Stimulated activated CD4-positive, alpha-beta T cell treated with anti-CD3 and anti-CD28 coated beads, Interleukin-1b, Interleukin-23, amount 100 ng/mL, for 1 hour (primary cell): ENCODE measurements around the gene RNF151.
A peak's percentile ranks its signal among the peaks of the same experiment; 100 is the strongest.
"Not testable (repeated sequence)": the region's sequence is repeated elsewhere in the genome, so short reads cannot be mapped to it uniquely, and the experiment has no call there.

Experiments used
- DNase-seq, 2 donors: peaks; one replicate each; pipeline ENCODE4 v3.0.0-alpha.2; 2020; ENCODE audit warnings: low read depth in 2 of 2

The RNF151 gene

DNA sequence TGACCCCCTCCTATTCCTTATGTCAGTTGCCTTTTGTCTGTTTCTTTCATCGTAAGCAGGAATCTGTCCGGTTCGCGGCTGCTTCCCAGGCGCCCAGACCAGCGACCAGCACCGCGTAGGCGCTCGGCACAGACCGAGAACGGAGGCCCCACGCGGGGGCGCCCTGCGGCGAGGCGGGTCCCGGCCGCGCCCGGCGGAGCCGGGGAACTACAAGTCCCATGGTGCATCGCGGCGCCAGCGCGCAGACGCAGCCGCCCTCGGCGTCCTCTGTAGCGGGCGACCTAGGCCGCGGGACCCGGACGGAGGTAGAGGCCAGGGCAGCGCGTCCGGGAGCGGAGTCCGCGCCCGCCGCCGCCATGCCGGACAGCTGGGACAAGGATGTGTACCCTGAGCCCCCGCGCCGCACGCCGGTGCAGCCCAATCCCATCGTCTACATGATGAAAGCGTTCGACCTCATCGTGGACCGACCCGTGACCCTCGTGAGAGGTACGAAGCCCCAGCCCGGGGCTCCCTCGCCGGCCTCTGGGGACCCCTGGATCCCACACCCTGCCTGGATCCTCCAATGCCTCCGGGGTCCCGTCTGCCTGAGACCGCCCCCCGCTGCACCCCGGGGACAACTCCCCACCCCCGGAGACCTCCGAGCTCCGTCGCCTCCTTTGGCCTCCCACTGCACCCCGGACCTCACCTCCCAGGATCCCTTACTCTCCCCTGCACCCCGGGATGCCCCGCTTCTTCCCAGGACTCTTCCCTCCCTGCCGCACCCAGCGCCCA lies 7.2 kb upstream of the RNF151 start, which contains the start of gene NDUFB10:
Gene NDUFB10 (plus strand): TSS at position 270 of the 771 bp plus-strand sequence. CDS start 87 bp downstream, at position 357.
- DNase-seq, result peak; percentile 73 to 89

DNA sequence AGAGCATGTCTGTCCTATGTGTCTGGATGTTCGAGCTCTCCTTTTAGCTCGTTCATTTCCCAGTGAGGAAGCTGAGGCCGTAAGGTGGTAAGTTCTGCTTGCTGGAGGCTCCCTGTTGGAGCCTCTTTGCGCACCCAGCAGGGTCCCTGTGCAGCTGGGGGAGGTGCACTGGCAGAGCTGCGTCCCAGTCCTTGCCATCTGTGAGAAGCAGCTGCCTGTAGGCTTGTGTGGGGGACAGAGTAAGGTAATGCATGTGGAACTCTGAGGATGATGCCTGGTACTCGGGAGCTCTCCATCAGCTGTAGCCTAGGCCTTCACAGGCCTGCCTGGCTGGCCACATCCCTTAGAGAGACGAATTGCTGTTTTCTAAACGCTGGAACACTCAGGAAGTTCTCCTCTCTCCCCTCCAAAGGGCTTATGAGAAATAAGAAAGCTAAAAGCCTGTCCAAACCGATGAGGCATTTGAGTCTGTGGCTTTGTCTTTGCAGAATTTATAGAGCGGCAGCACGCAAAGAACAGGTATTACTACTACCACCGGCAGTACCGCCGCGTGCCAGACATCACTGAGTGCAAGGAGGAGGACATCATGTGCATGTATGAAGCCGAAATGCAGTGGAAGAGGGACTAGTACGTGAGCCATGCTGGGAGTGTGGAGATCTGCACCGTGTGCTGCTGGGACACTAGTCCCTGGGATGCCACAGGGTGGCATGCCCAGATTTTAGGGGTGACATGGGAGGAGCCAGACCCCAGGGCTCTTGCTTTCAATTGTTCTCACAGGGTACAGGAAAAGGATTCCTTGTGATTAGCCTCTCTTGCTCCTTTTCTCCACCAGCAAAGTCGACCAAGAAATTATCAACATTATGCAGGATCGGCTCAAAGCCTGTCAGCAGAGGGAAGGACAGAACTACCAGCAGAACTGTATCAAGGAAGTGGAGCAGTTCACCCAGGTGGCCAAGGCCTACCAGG lies 5.7 kb upstream of the RNF151 start:
- DNase-seq, result no peak

DNA sequence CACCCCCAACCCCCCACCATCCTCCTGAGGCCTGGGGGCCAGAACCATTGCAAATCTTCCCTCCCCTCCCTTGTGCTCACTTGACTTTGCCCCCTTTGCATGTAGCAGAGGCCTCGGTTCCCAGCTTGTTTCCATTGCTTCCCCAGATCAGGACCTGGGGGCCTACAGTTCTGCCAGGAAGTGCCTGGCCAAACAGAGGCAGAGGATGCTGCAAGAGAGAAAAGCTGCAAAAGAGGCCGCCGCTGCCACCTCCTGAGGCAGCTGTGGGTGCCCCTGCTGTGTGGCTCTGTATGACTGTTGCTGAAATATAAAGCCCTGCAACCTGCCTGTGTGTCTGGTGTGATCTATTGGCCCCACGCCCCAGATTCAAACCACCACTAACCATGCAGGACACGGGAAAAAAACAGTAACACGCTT lies 5.0 kb upstream of the RNF151 start:
- DNase-seq, result no peak

DNA sequence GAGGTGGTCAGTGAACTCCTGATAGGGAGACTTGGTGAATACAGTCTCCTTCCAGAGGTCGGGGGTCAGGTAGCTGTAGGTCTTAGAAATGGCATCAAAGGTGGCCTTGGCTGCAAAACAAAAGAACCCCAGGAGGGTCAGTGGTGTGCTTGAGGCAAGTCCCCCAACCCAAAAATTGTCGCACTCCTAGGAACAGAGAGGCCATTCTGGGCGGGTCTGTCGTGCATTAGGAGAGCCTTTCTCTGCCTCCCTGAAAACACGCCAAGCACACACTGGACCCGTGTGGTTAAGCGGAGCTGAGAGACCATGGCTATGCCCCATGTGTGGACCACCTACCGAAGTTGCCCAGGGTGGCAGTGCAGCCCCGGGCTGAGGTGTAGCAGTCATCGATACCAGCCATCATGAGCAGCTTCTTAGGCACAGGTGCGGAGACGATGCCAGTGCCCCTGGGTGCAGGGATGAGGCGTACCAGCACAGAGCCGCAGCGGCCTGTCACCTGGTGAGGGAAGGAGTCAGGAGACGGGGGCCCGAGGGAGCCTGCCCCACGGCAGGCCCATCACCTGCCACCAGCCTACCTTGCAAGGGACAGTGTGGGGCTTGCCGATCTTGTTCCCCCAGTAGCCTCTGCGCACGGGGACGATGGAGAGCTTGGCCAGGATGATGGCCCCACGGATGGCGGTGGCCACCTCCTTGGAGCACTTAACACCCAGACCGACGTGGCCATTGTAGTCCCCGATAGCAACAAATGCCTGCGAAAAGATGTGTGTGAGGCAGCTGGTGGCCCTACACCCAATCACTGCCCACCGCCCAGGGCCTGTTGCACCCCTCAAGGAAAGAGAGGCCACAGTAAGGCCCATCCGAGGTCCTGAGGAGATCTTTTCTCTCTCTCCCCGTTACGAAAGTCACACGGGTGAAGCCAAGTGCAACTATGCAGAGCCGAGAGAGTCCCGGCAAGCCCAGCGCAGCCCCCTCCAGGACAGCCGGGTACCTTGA lies 4.2 kb upstream of the RNF151 start:
- DNase-seq, result not testable (repeated sequence)

DNA sequence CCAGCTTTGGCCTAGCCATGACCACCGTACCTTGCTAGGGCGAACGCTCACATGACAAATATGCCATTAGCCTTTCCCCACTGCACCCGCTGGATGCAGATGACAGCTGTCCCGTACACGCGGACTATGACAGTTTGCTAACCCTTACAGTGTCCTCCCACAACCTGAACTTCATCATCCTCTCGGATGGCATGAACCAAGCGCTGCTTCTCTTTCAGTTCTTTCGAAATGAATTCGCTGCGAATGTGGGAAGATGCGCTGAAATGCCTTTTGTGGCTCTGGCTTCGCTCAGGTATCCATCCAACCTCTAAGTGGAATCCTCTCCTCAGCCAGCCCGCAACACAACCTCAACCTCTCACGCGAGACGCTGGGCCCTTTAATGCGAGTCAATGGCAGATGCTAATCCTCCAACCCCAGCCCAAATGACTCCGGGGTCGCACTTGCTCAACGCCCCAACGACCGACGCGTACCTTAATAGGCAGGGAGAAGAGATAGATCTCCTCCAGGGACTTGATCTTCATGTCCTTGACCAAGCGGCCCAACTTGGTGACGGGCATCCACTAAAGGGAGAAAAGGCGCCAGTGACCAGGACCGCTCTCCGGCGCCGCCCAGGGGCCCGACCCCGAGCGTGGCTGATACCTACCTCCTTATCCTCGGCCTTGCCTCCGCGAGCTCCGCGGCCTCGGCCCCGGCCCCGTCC lies 2.7 kb upstream of the RNF151 start:
- no peak for DNase-seq

DNA sequence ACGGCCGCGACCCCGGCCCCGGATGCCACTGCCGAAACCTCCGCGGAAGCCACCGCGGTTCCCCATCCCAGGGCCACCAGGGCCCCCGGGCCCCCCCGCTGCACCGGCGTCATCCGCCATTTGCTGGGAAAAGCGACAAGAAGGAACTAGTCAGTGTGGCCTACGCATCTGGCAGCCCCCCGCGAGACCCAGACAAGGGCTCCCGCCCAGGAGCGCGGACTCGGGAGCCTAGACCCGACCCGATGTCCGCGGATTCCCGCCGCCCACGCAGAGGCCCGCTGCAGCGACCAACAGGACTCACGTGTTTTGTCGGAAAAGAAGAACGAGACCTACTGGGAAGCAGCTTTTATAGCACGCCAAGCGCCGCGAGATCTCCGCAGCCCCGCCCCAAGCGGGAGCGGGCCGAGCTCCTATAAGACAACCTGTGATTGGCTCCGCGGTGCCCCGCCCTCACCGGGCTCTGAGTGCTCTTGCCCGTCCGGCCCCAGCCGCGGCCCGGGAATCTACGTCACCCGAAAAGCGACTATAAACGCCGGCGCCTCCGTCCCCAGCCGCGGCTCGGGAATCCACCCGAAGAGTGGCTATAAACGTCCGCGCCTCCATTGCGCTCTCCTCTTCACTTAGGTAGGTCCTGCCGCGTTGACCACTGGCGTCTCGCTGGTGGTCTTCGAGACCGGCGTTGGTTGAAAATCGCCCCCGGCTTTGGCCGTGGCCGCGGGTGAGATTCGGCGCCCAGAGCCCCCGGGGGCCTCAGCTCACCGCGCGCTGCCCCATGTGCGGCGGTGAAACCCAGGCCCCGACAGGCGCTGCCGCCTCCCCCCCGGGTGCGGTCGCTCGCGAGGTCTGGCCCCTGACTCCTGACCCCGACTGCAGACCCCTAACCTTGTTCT lies 1.9 kb upstream of the RNF151 start, which contains the start of gene RPS2:
Gene RPS2 (minus strand): TSS at position 321 of the 890 bp plus-strand sequence. CDS start 201 bp downstream, at position 120.
- peak; percentile 92 to 99 for DNase-seq

DNA sequence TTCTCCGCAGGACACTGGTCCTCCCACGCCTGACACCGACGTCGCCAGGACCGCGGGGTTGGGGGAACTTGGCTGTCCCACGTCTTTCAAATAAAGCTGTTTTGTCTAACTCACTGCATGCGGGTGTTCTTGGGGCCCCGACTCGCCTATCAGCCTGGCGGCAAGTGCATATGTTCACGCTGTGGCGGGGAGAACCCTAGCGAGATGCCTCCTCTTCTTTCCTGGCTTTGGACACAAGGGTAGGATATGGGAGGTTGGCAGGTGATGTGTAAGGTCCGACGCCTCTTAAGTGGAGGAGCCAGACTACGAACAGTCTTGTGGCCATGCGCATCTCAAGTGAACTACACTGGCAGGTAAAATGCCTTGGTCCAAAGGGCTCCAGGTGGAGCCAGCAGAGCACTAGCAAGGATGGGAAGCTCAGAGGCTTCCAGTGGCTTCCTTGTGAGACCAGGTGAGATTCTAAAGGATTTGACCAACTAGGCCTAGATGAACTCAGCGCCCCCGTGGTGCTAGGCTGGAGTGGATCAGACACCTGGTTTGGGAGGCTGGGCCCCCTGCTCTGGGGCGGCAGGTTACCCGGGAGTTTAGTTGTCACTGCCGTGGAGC lies 1.2 kb upstream of the RNF151 start:
- DNase-seq, result no peak

DNA sequence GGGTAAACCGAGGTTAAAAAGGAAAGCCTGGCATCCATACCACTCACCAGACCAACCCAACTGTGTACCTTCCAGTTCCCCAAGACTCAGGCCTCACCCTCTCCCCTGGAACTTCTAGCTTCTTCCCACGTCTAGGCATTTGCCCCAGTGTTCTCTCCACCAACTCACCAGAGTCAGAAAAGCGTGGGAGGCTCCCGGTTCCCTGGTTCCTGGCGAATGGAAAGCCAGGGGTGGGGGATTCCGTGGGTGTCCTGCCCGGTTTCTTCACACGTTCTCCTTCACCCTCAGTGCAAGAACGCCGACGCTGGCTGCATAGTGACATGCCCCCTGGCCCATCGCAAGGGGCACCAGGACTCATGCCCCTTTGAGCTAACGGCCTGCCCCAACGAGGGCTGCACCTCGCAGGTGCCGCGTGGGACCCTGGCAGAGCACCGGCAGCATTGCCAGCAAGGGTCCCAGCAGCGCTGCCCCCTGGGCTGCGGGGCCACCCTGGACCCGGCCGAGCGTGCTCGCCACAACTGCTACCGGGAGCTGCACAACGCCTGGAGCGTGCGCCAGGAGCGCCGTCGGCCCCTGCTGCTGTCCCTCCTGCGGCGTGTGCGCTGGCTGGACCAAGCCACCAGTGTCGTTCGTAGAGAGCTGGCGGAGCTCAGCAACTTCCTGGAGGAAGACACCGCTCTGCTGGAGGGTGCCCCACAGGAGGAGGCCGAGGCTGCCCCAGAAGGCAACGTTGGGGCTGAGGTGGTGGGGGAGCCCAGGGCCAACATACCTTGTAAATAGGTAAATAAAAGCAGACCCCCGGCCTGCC lies 1.7 kb downstream of the RNF151 start:
- DNase-seq, result no peak

DNA sequence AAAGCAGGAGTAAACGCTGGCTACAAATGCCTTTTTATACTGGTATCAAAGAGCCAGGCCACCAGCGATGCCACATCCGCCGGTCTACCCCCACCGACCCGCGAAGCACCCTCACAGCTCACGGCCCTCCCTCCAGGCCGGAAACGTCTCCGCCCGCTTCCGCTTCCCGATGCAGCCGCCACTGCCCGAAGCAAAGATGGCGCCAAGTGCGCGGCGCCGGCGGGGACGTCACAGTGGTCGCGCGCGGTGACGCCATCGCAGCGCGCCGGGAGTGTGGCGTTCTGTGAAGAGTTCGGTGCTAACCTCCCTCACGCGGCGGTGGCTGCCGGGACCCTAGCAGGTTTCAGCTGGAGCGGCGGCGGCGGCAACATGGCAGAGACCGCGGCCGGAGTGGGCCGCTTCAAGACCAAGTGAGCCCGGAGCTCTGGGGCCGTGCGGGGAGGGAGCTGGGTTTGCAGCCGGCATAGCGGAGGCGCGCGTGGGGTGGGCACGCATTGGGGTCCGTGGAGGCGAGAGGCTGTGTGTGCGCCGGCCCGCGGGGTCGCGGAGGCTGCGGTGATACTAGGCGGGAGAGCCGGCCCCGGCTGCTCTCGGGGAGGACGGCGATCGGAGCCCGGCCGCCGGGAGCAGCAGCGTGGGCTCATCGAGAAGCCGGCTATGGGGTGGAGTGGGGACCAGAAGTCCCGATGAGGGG lies 5.3 kb downstream of the RNF151 start, which contains the start of gene TBL3:
Gene TBL3 (plus strand): TSS at position 258 of the 694 bp plus-strand sequence. CDS start 112 bp downstream, at position 370.
- DNase-seq, result peak; percentile 88 to 93

DNA sequence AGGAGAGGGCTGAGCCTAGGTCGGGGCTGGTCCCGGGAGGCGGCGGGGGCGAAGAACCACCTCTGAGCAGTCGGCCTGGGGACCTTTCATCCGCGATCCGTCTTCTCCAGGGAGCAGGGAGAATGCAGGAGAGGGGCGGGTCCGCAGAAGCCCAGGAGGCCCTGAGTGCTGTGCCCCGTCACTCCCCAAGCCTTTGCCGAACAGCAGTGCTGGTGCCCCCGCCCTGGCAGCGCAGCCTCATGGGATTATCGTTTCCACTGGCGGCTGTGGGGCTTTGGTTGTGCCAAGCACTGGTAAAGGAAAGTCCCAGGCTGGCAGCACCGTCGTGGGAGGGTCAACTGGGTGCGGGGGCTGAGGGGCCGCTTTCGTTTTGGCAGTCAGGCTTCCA lies 5.8 kb downstream of the RNF151 start:
- no peak for DNase-seq

DNA sequence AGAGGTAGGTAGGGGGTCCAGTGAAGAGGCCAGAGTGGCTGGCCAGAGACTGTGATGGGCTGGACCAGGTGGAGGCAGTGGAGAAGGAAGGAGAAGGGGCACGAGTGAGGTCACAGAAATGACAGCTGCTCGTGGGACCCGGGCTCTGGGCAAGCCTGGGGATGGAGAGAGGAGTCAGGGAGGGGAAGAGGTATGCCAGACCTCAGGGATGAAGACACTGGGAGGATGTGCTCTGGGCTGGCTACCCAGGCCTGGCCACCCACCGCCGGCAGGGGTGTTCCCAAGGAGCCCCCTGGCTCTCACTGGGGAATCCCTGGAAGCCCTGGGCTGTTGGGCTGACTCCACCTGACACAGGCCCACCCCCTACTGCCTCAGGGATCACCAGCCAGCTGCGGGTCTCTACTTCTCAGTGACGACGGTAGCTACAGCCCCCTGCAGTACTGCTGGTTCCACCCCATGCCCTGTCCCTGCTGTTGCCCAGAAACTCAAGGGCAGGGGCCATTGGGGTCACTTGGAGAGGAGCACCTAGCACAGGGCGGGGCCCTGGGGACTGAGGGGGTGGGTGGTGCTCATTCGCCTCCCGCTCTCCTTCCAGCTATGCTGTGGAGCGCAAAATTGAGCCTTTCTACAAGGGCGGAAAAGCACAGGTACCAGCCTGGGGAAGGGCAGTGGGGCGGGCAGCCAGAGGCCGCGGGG lies 7.0 kb downstream of the RNF151 start:
- no peak for DNase-seq

DNA sequence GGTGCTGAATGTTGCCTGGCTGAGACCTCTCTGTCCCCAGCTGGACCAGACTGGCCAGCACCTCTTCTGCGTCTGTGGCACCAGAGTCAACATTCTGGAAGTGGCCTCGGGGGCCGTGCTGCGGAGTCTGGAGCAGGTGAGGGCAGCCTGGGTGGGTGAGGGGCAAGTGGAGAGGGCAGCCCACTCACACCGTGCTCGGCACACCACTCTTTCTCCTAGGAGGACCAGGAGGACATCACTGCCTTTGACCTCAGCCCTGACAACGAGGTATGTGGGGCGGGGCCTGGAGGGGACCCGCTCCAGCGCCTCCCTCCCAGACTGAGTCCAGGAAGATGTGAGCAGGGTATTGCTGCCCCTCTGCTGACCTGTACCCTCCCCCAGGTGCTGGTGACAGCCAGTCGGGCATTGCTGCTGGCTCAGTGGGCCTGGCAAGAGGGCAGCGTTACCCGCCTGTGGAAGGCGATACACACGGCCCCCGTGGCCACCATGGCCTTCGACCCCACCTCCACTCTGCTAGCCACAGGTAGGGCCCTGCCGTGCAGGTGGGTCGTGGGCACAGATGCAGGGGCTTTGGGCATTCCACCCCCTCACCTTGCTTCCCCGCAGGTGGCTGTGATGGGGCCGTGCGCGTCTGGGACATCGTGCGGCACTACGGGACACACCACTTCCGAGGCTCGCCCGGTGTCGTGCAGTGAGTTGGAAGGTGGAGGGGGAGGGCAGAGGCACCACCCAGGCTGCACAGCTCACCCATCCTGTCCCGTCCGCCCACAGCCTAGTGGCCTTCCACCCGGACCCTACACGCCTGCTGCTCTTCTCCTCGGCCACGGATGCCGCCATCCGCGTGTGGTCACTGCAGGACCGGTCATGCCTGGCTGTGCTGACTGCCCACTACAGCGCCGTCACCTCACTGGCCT lies 7.8 kb downstream of the RNF151 start:
- DNase-seq, result no peak

DNA sequence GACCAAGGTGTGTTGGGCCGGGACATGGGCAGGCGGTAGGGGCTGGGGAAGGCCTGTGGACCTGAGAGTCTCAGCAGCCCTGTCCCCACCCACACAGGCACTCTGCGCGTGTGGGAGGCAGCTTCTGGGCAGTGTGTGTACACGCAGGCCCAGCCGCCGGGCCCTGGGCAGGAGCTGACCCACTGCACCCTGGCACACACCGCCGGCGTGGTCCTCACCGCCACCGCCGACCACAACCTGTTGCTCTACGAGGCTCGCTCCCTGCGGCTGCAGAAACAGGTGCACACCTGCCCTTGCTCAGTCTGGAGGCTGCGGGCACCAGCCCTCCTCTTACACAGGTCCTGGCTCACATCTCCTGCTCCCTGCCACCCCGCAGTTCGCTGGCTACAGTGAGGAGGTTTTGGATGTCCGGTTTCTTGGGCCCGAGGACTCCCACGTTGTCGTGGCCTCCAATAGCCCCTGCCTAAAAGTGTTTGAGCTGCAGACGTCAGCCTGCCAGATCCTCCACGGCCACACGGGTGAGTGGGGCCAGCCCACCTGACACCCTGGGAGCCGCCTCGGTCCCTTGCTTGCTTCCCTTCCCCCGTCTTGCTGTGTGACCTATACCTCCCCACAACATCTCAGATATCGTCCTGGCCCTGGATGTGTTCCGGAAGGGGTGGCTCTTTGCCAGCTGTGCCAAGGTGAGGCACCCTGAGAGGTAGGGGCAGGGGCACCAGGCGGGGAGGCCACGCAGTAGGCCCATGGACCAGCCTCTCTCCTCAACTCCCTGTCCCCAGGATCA lies 9.0 kb downstream of the RNF151 start:
- DNase-seq, result no peak

DNA sequence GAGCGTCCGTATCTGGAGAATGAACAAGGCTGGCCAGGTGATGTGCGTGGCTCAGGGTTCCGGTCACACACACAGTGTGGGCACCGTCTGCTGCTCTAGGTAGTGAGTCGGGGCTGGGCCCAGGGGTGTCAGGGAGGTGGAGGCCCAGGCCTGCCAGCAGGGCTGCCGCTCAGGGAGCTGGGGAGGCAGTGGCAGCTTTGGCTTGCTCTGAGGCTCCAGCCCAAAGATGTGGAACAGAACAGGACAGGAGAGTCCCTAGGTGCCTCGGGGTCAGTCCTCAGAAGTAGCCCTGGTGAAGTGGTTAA lies 9.5 kb downstream of the RNF151 start:
- no peak for DNase-seq
